ENCODE measurements around the gene TMEM167B.

- TF ChIP-seq JUND (IDR thresholded peaks at IDR 0.05) = no peak
- TF ChIP-seq, protein P1, sequence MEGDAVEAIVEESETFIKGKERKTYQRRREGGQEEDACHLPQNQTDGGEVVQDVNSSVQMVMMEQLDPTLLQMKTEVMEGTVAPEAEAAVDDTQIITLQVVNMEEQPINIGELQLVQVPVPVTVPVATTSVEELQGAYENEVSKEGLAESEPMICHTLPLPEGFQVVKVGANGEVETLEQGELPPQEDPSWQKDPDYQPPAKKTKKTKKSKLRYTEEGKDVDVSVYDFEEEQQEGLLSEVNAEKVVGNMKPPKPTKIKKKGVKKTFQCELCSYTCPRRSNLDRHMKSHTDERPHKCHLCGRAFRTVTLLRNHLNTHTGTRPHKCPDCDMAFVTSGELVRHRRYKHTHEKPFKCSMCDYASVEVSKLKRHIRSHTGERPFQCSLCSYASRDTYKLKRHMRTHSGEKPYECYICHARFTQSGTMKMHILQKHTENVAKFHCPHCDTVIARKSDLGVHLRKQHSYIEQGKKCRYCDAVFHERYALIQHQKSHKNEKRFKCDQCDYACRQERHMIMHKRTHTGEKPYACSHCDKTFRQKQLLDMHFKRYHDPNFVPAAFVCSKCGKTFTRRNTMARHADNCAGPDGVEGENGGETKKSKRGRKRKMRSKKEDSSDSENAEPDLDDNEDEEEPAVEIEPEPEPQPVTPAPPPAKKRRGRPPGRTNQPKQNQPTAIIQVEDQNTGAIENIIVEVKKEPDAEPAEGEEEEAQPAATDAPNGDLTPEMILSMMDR (IDR thresholded peaks at IDR 0.05 in 2 of 3, conservative IDR thresholded peaks at IDR 0.05 in 1 of 3; ENCODE audit: borderline replicate concordance in 1 of 3, insufficient read depth in 1 of 3, low read depth in 2 of 3, low read length in 2 of 3) = no peak
- TF ChIP-seq MAX (IDR thresholded peaks at IDR 0.05) = no peak
- no peak for TF ChIP-seq POLR2AphosphoS5 (IDR thresholded peaks at IDR 0.05; ENCODE audit: low read depth, low read length)
- TF ChIP-seq ELF1 (IDR thresholded peaks at IDR 0.05; ENCODE audit: borderline replicate concordance, low read depth) = no peak
- TF ChIP-seq POLR2A (IDR thresholded peaks at IDR 0.05; ENCODE audit: borderline replicate concordance, extremely low read depth, insufficient read depth, insufficient read length) = no peak
- TF ChIP-seq EZH2 (IDR thresholded peaks at IDR 0.05) = no peak
- TF ChIP-seq RAD21 (IDR thresholded peaks at IDR 0.05; ENCODE audit: low read depth) = no peak
- TF ChIP-seq ZNF274 (IDR thresholded peaks at IDR 0.05; ENCODE audit: low read depth, low read length) = no peak
- TF ChIP-seq FOSL1 (IDR thresholded peaks at IDR 0.05; ENCODE audit: low read depth) = no peak
Measured at GRCh38 chr1:109095631-109096030, 5.1 kb downstream of the TMEM167B start.
